ENCODE results near the gene MED29.

Gene MED29, protein sequence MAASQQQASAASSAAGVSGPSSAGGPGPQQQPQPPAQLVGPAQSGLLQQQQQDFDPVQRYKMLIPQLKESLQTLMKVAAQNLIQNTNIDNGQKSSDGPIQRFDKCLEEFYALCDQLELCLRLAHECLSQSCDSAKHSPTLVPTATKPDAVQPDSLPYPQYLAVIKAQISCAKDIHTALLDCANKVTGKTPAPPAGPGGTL

DNA sequence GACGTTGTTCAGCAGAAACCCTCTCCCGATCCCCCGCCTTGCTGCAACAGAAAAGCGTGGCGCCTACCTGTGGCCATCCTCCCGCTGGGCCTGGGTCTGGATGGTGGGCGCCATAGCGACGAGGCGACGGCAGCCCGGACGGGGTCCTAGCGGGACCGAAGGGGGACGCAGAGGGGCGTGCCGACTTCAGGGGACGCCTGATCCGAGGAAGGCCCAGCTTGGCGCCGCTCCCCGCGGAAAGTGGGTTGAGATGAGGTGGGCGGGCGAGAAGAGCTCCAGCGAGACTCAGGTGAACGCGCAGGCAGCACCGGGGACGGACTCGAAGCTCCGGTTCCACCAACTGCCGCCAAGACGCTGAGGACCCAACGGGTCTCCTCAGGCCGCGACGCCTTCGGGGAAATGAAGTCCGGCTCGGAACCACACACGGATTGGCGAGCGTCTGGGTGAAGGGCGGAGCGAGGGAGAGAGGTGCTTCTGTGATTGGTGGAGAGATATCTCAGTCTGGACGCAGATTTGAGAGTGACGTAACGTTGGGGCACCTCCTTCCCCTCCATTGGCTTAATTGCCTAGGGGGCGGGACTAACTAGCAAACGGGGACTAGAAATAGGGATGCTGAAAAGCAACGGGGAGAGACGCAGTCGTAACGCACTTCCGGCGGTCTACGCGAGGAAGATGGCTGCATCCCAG, at the start of gene MED29, which contains the start of gene PAF1:
TSS of gene MED29 (plus strand) at position 628 of the 687 bp plus-strand sequence. CDS start at position 673, 45 bp downstream.
TSS of gene PAF1 (minus strand) at position 356 of the 687 bp plus-strand sequence. CDS start at position 114, 242 bp downstream.
- peak; percentile 100 for DNase-seq

DNA sequence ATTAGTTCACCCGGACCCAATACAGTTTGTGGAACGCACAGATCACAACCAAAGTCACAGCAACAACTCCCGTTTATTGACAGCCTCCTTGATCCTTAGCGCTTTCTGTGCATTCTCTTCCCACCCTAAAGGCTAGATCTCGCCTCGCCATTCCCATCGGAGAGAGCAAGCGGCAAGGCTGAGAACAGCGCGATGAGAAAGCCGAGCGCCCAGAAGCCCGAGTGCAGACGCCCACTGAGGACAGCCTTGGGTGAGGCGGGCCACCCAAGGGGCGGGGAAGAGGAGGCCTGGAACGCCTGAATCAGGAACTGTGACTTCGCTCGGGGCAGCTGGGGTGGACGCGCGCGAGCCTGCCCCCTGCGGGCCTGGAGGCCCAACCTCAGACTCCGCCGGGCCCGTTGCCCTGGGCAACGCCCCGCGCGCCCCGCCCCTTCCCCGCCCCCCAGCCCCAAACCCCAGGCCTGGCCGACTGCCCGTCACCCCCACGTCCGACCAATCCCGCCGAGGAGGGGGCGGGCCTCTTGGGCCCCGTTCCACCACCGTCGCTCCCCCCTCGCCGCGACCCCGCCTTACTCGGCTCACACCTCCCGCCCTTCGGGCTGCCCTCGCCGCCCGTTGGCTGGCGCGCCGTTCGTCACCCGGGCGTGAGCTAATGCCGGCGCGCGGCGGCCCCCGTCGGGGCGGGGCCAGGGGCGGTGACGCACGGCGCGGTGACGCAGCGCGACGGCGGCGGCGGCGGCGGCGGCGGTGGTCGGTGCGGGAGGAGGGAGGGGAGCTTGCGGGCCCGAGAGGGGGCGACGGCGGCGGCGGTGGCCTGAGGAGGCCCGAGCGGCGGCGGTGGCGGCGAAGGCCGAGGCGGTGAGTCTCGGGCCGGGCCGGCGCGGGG, 49.2 kb upstream of the MED29 start, which contains the start of gene SAMD4B:
TSS of gene SAMD4B (plus strand) at position 703 of the 886 bp plus-strand sequence. CDS start 14,473 bp downstream, outside the sequence.
- peak; percentile 99 for DNase-seq

DNA sequence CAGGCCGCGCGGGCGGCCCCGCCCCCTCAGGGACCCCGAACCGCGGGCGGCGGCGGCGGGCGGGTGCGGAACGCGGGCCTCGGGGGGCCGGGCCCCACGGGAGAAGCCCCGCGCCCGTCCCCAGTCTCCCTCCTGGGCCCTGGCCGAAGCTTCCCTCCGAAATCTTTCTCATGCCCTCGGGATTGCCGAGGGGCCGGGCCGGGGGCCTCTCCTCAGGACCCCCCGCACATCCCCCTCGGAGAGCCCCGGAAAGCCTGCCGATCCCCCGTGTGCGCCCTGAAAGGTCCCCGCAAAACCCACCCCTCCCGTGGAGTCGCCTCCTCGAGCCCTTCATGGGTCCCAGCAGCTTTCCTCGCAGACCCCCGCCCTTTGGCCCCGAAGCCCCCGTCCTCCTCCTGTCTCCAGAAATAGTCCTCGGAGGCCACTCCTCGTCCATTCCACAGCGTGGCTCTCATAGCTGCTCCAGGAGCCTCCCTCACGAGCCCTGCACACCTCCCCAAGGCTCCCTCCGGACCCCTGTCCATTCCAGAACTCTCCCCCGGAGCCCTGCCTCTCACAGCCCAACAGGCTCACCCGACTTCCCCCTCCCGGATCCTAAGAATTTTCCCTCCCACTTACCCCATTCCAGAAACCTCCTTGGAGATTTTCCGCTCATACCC, 48.4 kb upstream of the MED29 start:
- no peak for DNase-seq

DNA sequence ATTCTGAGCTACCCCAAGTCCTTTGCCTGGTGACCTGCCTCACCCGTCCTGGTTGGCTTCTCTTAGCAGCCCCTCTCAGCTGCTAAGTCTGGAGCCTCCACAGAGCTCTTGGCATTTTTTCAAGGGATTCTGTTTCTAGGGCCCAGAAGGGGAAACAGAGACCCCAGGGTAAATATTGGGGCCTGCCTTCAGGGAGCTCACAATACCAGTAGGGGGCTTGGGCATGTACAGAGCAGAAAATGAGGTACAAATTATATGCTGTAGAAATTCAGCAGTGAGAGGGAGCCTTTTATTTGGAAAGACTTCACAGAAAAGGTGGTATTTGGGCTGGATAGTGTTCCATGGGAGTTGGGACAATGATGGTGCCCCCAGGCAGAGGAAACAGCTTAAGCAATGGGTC, 45.2 kb upstream of the MED29 start:
- DNase-seq: no peak

DNA sequence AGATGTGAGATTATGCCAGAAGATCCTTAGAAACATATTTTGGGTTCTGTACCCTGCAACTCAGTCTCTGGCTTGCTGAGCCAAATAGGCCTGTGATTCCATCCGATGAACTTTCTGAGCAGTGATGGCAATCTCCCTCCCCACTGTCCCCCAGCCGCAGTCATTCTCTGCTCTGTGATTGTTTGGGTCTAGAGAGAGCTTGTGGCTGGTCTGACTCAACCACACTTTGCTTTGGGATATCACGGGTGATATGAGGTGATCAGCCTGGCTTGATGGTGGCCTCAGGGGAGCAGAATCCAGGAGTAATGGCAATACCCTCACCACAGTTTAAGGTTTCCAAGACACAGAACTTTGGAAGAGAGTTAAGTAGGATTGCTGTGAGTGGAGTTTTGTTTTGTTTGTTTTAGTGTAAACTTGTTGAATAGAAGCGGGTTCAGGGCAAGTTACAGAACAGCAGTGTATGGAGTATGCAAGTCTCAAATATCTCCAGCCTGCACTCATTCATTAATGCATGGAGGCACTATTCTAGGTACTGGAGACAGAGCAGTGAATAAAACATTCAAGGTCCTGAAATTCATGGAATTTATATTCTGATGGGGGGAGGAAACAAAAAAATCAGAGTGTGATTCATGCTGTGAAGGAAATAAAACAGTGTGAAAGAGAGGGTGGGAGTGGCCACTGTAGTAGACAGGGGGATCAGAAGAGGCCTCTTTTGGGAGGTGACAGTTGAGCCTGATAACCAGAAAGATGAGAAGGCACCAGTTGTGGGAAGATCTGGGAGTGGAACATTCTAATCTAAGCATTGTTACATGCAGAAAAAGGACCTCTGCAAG, 43.6 kb upstream of the MED29 start:
- DNase-seq: no peak

DNA sequence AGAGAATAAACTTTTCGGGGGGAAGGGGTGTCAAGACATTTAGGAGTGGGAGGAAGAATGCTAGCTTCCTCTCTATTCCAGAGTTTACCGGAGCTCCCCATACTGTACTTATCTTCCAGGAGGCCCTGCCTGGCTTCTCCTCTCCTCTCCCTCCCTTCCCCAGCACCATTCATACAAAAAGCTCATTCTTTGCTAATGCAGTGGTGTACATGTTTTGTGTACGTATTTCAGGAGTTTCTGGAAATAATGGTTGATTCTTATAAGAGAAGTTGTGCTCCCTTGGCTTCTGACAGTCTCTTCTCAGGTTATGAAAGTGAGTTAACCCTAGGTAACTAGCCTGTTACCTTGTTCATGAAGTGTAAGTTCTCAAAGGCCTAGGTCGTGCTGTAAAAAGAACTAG, 41.9 kb upstream of the MED29 start:
- no peak for DNase-seq

DNA sequence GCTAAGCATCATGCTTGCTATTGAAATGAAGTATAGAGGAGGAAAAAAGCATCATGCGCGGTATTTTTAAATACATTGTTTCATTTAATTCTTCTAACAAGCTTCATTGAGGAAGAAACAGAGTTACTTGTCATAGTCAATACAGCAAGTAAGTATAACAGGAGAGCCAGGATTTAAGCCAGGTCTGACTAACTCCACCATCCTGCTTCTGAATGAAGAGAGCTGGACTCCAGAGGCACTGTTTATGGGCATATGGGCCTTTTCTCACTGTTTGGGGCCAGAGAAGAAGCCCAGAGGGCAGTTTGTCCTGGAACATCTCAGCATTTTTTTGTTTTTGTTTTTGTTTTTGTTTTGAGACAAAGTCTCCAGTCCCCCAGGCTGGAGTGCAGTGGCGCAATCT, 41.0 kb upstream of the MED29 start:
- no peak for DNase-seq

DNA sequence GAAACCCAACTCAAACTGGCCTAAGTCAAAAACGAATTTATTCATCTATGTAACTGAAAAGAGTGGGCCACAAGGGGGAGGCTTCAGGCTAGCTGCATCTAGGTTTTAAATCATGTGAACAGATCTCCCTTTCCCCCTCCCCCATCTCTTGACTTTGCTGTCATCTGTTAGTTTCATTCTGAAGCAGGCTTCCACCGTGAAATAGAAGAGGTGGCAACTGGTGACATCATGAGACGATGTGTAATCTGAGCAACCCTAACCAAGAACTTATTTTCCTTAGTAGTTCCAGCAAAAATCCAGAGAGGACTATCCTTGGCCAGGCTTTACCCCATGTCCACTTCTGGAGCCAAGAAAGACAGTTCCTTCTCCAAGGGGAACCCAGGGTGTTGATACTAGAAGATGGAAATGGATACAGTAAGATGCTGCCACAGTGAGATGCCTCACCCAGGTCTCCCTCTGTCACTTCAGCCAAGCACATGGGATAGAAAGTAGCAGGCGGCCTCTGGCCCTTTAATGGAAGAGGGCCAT, 39.6 kb upstream of the MED29 start:
- DNase-seq: peak; percentile 57

DNA sequence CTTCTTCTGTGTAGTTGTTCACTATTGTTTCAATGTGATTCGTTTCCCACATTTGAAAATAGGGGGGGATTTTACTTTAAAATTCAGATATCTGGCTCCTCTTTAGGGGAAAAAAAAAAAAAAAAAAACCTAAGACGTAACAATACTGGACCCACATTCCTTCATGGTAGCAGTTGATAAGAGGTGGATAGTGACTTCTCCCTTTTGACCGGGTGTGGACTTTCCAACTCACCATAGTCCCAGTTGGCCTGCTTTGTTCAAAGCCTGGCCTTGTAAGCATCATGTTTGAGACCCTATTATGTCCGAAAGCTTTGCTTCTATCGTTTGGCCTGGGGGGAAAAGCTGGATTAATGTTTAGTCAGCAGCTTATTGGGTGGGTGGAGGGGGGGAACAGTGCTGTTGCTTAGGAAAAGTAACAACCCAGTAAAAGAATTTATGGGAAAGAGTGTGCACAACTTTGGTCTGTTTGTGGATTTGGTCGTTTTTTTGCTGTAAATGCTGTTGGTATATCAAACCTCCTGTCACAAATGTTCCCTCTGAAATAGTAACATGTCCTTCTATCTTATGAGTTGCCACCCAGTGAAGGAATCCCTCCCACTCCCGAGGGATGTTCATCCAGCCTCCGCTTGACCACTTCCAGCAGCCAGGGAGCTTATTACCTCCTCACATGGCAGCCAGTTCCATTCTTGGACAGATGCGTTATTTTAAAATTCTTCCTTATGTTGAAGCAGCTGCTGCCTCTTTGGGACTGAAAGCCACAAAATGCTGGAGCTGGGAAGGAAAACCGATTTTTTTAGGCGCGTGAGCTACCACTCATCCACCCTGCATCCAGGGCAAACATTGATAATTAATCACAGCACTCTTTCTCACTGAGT, 38.6 kb upstream of the MED29 start:
- DNase-seq: no peak

DNA sequence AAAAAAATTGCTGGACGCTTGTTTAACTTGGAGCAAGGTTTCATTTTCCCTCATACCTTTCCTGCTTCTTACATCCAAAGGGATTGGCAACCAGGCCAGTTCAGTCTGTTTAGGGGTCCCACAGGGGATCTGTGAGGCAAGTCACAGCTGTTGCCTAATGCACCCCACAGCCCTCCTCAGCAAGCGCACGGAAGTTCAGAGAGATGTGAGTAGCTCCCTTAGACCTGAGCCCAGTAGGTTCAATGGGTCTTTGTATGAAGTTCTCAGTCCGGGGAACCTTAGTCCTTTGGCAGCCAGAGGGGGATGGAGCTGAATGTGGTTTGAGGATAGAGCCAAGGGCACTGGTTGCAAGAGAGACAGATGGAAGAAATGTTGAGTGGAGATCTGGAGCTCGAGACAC, 35.9 kb upstream of the MED29 start:
- DNase-seq: no peak

DNA sequence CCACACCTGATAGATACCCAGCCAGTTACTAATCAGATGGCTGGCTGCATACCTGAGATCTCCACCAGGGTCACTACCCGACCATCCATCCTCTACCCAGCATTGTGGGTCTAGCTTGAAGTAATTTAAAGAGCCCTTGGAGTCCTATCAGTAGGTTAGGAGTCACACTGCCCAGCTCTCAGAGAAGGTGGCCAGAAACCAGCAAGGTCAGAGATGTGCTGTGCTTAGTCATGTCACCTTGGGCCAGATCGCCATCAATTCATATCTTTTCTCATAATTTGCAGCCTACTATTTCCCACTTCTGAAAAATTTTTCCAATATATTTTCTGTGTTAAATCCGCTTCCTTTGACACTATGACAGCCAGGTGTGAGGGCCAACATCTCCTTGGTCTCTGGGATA, 35.1 kb upstream of the MED29 start:
- DNase-seq: no peak

DNA sequence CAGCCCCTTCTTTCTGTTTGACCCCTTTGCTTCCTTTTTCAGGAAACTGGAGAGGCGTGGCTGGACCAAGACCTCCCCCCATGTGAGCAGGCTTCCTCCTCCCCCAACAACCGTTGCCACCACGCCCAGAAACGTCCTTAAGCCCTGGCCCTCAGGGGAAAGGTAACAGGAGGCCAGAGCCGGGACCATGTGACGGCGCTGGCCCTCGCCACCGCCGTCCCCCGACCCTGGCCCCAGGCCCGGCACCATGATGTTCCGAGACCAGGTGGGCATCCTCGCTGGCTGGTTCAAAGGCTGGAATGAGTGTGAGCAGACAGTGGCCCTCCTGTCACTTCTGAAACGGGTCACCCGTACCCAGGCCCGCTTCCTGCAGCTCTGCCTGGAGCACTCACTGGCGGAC, 34.5 kb upstream of the MED29 start:
- DNase-seq: no peak

DNA sequence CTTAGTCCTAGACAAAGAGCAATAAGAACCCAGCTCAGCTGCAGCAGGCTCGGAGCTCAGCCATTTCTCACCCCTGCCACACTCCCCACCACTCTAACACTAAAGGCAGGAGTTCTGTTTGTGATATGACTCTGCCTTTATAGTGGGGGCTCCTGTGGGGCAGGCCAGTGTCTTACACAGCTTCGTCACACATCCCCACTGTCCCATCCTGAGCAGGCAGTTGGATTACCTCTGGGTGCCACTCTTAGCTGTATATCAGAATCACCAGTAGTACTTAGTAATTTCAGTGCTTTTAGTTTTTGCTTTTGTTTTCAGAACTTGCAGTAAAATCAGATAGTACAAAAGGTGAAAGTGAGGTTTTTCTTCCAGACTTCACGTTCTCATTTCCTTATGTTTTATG, 32.2 kb upstream of the MED29 start:
- DNase-seq: no peak

DNA sequence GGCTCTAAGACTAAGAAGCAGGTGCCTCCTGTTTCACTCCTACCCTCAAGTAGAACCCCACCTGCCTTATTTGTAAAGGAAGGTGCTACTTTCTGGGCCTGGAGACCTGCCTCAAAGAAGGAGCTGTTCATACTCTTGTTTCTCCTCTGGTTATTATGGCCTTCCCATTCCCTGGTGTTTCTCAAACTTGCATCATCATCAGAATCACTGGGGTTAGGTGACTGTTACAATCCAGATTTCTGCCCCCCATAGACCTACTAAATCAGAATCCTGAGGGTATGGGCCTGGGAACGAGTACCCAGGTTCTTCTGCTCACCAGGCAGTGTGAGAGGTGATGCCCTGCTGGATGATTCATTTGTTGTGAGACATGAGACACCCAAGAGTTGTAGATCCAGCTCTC, 30.6 kb upstream of the MED29 start:
- no peak for DNase-seq

DNA sequence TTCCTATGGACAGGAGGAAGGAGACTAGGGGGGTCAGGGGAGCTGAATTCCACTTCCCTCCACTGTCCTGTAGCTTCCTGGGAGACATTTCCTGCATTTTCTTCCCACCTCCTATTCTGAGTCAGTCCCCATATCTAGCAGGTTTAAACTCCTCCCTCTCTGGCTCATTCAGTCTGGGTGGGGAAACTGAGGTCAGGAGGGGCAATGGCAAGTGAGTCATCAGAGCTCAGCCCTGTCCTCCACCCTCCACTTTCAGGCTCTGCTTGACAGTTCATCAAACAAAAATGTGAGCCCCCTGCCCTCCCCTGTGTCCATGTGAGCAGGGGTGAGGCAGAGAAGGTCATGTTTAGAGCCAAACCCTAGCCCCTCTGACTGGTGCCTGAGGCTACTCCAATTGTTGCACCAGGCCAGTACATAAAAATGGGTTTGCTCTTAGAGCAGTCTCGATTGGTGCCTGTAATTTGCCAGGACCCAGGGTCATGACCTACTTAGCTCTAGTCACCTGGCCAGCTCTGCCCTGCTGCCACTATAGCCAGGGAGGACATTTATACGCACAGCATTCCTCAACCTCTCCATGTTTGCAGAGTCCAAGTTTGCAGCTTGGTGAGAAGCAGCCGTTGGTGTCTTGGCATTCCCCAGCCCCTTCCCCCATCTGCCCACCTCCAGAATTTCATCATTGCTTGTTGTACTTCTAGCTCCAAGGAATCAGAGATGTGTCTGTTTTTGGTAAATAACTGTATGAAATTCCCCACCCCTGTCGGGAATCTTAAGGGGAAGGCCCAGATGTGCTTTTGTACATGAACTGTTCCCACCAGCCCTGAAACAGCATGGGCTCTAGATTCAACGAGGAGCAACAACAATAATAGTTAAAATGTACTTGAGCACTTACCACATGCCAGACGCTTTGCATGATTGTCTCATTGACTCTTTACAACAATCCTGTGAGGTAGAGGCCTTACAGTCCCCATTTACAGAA, 28.2 kb upstream of the MED29 start:
- no peak for DNase-seq

DNA sequence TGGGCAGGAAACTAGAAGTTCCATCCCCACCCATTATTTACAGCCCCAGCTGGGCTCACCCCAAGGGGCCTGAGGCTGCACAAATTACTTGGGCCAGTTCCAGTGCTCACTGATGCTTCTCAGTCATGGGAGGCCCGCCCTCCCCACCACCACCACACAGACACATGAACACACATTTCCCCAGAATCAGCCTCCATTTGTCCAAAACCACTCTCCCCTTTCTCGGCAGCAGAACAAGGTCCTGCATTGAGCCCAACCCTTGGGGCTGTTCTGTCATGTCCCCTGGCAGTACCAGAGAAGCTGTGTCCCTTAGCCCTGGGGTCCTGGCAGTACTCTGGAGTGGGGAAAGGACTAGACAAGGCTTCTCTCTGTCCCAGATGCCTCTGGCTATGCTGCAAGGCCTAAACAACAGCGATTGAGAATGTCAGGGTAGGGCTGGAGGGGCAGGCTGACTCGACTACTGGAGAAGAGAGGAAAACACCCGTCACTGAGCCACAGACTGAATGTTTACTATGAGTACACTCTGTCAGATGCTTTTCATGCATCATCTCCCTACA, 27.2 kb upstream of the MED29 start:
- DNase-seq: no peak

DNA sequence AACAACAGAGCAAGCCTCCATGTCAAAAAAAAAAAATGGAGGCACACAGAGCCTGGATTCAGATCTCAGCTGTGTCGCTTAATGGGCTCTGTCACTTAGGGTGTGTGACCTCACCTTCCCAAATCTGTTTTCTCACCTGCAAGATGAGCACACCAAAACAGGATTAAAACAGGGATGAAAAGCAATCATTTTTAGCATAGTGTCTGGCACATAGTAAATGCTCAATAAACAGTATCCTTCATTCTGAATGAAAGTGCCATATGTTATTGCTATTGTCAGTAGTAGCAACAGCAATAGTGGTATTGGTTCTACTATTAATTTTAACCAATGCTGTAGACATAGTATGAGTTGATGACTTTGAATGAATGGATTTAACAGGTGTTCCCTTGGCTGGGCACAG, 25.6 kb upstream of the MED29 start:
- DNase-seq: no peak

DNA sequence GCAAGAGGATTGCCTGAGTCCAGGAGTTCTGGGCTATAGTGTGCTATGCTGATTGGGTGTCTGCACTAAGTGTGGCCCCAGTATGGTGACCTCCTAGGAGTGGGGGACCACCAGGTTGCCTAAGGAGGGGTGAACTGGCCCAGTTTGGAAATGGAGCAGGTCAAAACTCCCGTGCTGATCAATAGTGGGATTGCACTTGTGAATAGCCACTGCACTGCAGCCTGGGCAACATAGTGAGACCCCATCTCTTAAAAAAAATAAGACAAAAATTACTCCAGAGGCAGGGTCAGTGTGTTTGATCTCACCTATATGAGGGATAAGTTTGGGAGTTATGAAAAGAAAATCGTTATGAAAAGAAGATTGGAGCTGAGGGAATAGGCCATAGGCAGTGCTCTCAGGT, 22.0 kb upstream of the MED29 start:
- DNase-seq: no peak

DNA sequence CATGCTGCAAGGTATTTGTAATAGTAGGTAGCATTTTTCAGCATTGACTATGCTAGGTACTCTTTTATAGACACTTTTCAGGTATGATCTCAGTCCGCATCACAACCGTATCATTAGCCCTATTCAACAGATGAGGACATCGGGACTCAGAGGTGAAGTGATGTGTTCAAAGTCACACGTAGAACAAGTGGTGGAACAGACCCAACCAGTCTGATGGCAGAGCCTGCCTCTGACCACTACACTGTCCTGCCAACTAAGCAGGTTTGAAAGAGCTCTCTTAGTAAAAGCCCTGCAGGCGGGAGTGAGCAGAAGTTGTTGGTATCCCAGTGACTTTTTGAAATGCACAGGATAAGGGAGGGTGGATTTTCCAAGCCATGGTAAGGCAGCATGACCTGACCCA, 20.4 kb upstream of the MED29 start:
- no peak for DNase-seq

Data from CD4-positive, alpha-beta T cell treated with Interleukin-17A for 1 hour (primary cell).